Mesendoderm (in vitro differentiated cells): ENCODE measurements around the gene IRAK2.
"Not testable (repeated sequence)": the region's sequence is repeated elsewhere in the genome, so short reads cannot be mapped to it uniquely, and the experiment has no call there.

Source experiments
- DNase-seq: peaks from one replicate; pipeline ENCODE4 v3.0.0; 2013
- H2AK5ac ChIP-seq: 2 replicates; pipeline ENCODE4 v1.6.1; 2013; ENCODE audit warnings: low read length, inconsistent platforms
- H2BK120ac ChIP-seq: 2 replicates; pipeline ENCODE4 v1.6.1; 2013; ENCODE audit warnings: low read depth, mild to moderate bottlenecking, low read length, moderate library complexity, mixed read lengths
- H2BK15ac ChIP-seq: replicated peaks from 2 replicates; pipeline ENCODE4 v1.6.1; 2013; ENCODE audit warnings: low read depth, mild to moderate bottlenecking, moderate library complexity
- H2BK5ac ChIP-seq: 2 replicates; pipeline ENCODE4 v1.6.1; 2013; ENCODE audit warnings: low read length, inconsistent platforms
- H3K18ac ChIP-seq: 2 replicates; pipeline ENCODE4 v1.6.1; 2013; ENCODE audit warnings: mild to moderate bottlenecking, low read length, mixed read lengths
- H3K23ac ChIP-seq: one replicate; pipeline ENCODE4 v1.6.1; 2013; ENCODE audit warnings: low read length
- H3K27ac ChIP-seq: 2 replicates; pipeline ENCODE4 v1.5.1; 2013; ENCODE audit warnings: low read depth, mild to moderate bottlenecking, inconsistent platforms, low read length, moderate library complexity
- H3K27me3 ChIP-seq: 2 replicates; pipeline ENCODE4 v1.6.1; 2013; ENCODE audit warnings: low read length, control low read depth, mild to moderate bottlenecking, inconsistent platforms; ENCODE audit not compliant: insufficient read depth, poor library complexity
- H3K36me3 ChIP-seq: 2 replicates; pipeline ENCODE4 v1.6.1; 2013; ENCODE audit warnings: low read length, inconsistent platforms; ENCODE audit not compliant: control insufficient read depth, insufficient read depth
- H3K4ac ChIP-seq: one replicate; pipeline ENCODE4 v1.6.1; 2013; ENCODE audit warnings: low read depth, mild to moderate bottlenecking, low read length, moderate library complexity
- H3K4me1 ChIP-seq: 2 replicates; pipeline ENCODE4 v1.6.1; 2013; ENCODE audit warnings: low read depth, low read length, inconsistent platforms; ENCODE audit not compliant: control insufficient read depth
- H3K4me2 ChIP-seq: 2 replicates; pipeline ENCODE4 v1.6.1; 2013; ENCODE audit warnings: low read length
- H3K4me3 ChIP-seq: 2 replicates; pipeline ENCODE4 v1.5.1; 2013; ENCODE audit warnings: mild to moderate bottlenecking, low read length
- H3K56ac ChIP-seq: one replicate; pipeline ENCODE4 v1.6.1; 2013; ENCODE audit warnings: low read length
- H3K79me1 ChIP-seq: 2 replicates; pipeline ENCODE4 v1.6.1; 2013; ENCODE audit warnings: low read length, inconsistent platforms
- H3K79me2 ChIP-seq: 2 replicates; pipeline ENCODE4 v1.6.1; 2013; ENCODE audit warnings: mild to moderate bottlenecking, low read length; ENCODE audit not compliant: control insufficient read depth, insufficient read depth
- H3K9ac ChIP-seq: 2 replicates; pipeline ENCODE4 v1.6.1; 2013; ENCODE audit warnings: low read length, inconsistent platforms
- H4K5ac ChIP-seq: one replicate; pipeline ENCODE4 v1.6.1; 2013; ENCODE audit warnings: low read length
- H4K8ac ChIP-seq: one replicate; pipeline ENCODE4 v1.6.1; 2013; ENCODE audit warnings: low read depth, mild to moderate bottlenecking, control low read depth, low read length, moderate library complexity
- WGBS: extraction: QIAGEN DNeasy Blood & Tissue Kit; methylation state at CpG from one replicate; pipeline ENCODE4 v1.1.7; 2013; ENCODE audit warnings: low lambda C conversion rate, missing lambda C conversion rate; ENCODE audit not compliant: insufficient coverage; ENCODE audit errors: extremely low coverage; 5-methylcytosine and 5-hydroxymethylcytosine counted together

The IRAK2 gene

DNA sequence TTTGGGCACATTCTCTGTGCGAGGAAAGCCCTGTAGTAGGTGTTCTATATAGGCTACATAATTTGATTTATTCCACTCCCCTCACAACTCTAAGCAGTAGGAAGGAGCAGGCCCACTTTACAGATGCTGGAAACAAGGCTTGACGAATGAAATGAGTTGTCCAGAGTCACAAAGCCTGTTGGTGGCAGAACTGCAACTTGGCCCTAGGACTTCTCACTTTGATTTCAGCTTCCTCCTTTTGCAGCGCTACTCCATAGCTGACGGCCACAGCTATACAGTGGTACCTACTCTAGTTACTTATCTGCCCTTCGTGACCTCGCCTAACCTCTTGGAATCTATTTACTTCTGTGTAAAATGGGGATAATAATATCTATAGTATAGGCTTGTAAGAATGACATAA lies 2.5 kb upstream of the IRAK2 start:
- Histone ChIP-seq H3K79me1 (no peaks in the 10 kb centered on the region), H4K8ac (no peak overlapping the region), H3K27me3 (no peaks in the 10 kb centered on the region), H3K36me3 (no peaks in the 10 kb centered on the region), H2BK120ac (no peak overlapping the region), H3K9ac (no peak overlapping the region), H4K5ac (no peak overlapping the region), H3K56ac (no peak overlapping the region), H2BK15ac (no peak overlapping the region), H3K79me2 (no peaks in the 10 kb centered on the region), H3K27ac (no peak overlapping the region), H3K4me2 (no peak overlapping the region), H3K4ac (no peak overlapping the region), H3K4me1 (no peaks in the 10 kb centered on the region), H3K23ac (no peak overlapping the region), H3K4me3 (no peak overlapping the region), H3K18ac (no peak overlapping the region), H2AK5ac (no peak overlapping the region), H2BK5ac (no peak overlapping the region)
- no CpG with 5 or more reads among the region's 6 CpGs for WGBS
- no peak for DNase-seq

DNA sequence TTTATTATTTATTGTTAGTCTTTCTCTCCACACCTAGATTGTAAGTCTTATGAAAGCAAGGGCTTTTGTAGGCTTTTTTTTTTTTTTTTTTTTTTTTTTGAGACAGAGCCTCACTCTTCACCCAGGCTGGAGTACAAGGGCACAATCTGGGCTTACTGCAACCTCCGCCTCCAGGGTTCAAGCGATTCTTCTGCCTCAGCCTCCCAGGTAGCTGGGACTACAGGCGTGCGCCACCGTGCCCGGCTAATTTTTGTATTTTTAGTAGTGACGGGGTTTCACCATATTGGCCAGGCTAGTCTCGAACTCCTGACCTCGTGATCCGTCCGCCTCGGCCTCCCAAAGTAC lies 546 bp upstream of the IRAK2 start:
- not testable (repeated sequence) for H3K4me1 ChIP-seq, H3K27ac ChIP-seq, H2AK5ac ChIP-seq, H3K9ac ChIP-seq, H3K4me2 ChIP-seq, H3K36me3 ChIP-seq, H3K27me3 ChIP-seq, H3K79me1 ChIP-seq, H3K4me3 ChIP-seq, H4K8ac ChIP-seq, H3K23ac ChIP-seq, H3K4ac ChIP-seq, H2BK5ac ChIP-seq, H2BK15ac ChIP-seq, DNase-seq, H3K56ac ChIP-seq, H4K5ac ChIP-seq, H3K79me2 ChIP-seq, H2BK120ac ChIP-seq, H3K18ac ChIP-seq
- no CpG with 5 or more reads among the region's 12 CpGs for WGBS

DNA sequence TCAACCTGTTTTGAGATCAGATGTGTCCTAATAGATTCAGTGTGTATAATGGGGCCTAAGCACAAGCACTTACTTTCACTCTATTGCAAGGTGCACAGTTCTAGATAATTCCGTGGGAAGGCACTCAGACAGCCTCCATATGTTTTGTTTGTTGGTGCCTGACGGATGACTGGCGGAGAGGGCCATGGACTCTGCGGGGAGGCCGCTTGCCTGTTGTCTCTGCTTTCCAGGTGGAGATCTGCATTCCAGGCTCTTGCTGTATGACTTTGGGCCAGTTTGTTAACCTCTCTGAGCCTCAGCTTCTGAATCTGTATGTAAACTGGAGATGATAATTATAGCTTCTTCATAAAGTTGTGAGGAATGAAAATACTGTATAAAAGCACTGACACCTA lies 1.5 kb downstream of the IRAK2 start:
- no peak overlapping the region for H2BK15ac ChIP-seq
- no peaks in the 10 kb centered on the region for H3K27me3 ChIP-seq
- H3K56ac ChIP-seq = no peak overlapping the region
- no peaks in the 10 kb centered on the region for H3K79me1 ChIP-seq
- H2AK5ac ChIP-seq = no peak overlapping the region
- WGBS = no CpG with 5 or more reads among the region's 5 CpGs
- H3K18ac ChIP-seq = no peak overlapping the region
- H4K5ac ChIP-seq = no peak overlapping the region
- no peak overlapping the region for H3K4me3 ChIP-seq
- no peak overlapping the region for H3K4me2 ChIP-seq
- no peak overlapping the region for H3K23ac ChIP-seq
- H4K8ac ChIP-seq = no peak overlapping the region
- DNase-seq = no peak
- no peaks in the 10 kb centered on the region for H3K79me2 ChIP-seq
- H3K27ac ChIP-seq = no peak overlapping the region
- H3K4ac ChIP-seq = no peak overlapping the region
- H3K9ac ChIP-seq = no peak overlapping the region
- no peaks in the 10 kb centered on the region for H3K4me1 ChIP-seq
- no peak overlapping the region for H2BK5ac ChIP-seq
- H2BK120ac ChIP-seq = no peak overlapping the region
- no peaks in the 10 kb centered on the region for H3K36me3 ChIP-seq

DNA sequence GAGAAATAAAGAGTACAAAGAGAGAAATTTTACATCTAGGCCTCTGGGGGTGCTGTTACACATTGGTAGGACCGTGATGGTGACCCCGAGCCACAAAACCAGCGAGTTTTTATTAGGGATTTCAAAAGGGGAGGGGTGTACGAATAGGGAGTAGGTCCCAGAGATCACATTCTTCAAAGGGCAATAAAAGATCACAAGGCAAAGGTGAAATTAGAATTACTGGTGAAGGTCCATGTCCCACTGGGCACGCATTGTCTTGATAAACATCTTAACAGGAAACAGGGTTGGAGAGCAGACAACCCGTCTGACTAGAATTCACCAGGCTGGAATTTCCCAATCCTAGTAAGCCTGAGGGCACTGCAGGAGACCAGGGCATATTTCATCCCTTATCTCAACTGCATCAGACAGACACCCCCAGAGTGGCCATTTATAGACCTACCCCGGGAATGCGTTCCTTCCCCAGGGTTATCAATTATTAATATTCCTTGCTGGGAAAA lies 4.3 kb downstream of the IRAK2 start:
- no CpG with 5 or more reads among the region's 8 CpGs for WGBS
- Histone ChIP-seq H3K79me2 (no peaks in the 10 kb centered on the region), H3K4me1 (no peaks in the 10 kb centered on the region), H3K27me3 (no peaks in the 10 kb centered on the region), H3K4me3 (no peak overlapping the region), H3K4ac (no peak overlapping the region), H3K79me1 (no peaks in the 10 kb centered on the region), H4K8ac (no peak overlapping the region), H2AK5ac (no peak overlapping the region), H3K27ac (no peak overlapping the region), H2BK5ac (no peak overlapping the region), H4K5ac (no peak overlapping the region), H3K56ac (no peak overlapping the region), H3K23ac (no peak overlapping the region), H2BK15ac (no peak overlapping the region), H3K9ac (no peak overlapping the region), H3K4me2 (no peak overlapping the region), H2BK120ac (no peak overlapping the region), H3K36me3 (no peaks in the 10 kb centered on the region), H3K18ac (no peak overlapping the region)
- DNase-seq = no peak

DNA sequence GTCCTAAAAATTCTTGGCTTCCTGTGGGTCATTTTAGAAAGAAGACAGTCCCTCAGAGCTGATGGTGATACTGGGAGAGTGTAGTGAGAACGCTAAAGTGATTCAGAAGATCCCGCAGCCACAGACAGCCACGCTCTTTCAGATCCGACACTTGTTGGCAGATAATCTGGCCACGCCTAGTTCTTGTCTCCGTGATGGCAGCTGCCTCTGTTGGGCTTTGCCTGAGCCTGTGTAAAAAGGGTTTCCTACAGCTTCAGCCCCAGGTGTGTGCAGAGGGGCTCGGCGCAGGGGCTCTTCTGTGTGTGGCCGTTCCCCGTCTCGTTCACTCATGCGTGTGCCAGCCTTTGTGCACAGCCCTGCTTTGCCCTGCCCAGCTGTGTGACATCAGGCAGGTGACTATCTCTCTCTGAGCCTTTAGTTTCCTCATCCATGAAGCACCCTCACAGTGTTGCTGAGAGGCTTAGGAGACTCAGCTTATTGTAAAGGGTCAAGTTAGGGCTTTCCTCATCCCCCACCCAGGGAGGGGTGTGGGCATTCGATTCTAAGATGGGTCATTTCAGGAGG lies 6.3 kb downstream of the IRAK2 start:
- Histone ChIP-seq H2BK5ac (no peak overlapping the region), H3K9ac (no peak overlapping the region), H3K4me2 (no peak overlapping the region), H3K27me3 (no peaks in the 10 kb centered on the region), H2BK120ac (no peak overlapping the region), H3K27ac (no peak overlapping the region), H3K18ac (no peak overlapping the region), H3K4me3 (no peak overlapping the region), H4K5ac (no peak overlapping the region), H3K4ac (no peak overlapping the region), H2AK5ac (no peak overlapping the region), H3K4me1 (no peaks in the 10 kb centered on the region), H3K79me2 (no peaks in the 10 kb centered on the region), H3K36me3 (no peaks in the 10 kb centered on the region), H3K56ac (no peak overlapping the region), H4K8ac (no peak overlapping the region), H3K79me1 (no peaks in the 10 kb centered on the region), H3K23ac (no peak overlapping the region), H2BK15ac (no peak overlapping the region)
- no CpG with 5 or more reads among the region's 13 CpGs for WGBS
- no peak for DNase-seq
